ENCODE results near the gene PARD3. TPM values are rescaled to one million over a fixed set of nuclear protein-coding genes. Genes with fewer than 3 reads are reported as not detected.

The PARD3 gene
- total RNA-seq, 1 donor from 2014 or later: 35.4 TPM

DNA sequence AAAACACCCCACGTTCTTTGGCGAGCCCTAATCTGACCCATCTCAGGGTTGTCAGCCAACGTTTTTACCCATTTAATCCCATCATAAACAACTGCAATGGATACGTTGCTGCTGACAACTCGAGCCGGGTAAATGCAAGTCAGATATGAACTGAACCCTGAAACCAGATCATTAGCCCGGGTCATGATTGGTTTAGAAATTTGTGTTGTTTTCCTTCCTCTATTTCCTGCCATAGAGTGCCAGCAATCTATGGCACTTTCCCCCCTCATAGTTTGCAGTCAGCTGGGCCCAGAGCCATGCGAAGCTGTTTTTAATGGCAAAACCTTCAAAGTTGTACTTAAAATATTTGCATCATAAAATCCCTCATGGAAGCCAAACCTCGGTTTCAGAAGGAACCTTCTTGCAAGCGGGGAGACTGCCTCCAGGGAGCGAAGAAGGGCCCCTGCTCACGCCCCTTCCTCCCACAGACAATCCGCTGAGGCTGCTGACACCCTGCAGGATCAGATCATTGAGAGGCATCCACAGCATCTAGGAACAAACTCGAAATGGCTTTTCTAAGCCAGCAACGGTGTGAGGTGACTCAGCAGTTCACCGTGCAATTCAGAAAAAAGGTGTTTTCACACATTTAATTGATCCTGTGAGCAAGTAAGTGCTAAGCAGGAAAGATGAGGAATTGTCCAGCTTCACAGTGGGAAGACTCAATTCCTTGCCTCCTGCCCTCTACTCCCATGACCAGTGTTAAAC is 710.1 kb downstream of the PARD3 start:
- Mint-ChIP-seq H3K4me3 (ENCODE audit: unreplicated experiment) (no peak overlapping the region), H3K27ac (ENCODE audit: unreplicated experiment) (no peak overlapping the region), H3K9me3 (ENCODE audit: unreplicated experiment) (no peaks in the 10 kb centered on the region), H3K36me3 (ENCODE audit: low read depth, unreplicated experiment) (no peaks in the 10 kb centered on the region), H3K4me1 (ENCODE audit: low read depth, unreplicated experiment) (no peaks in the 10 kb centered on the region), H3K27me3 (ENCODE audit: low read depth, unreplicated experiment) (no peaks in the 10 kb centered on the region)
- DNase-seq (ENCODE audit: low read depth): no peak
- no peaks in the 10 kb centered on the region for H3K79me2 ChIP-seq (ENCODE audit: insufficient read depth, low read length)
- H3K9ac ChIP-seq (ENCODE audit: low read length): no peak overlapping the region
- H3K27me3 ChIP-seq (ENCODE audit: insufficient read depth, low read length): no peaks in the 10 kb centered on the region
- no peaks in the 10 kb centered on the region for H3K9me3 ChIP-seq (ENCODE audit: insufficient read depth, low read depth, low read length)
- H3K27ac ChIP-seq (ENCODE audit: low read depth, low read length): no peak overlapping the region
- H3K4me3 ChIP-seq (ENCODE audit: insufficient read depth, low read depth, low read length): no peak overlapping the region
- no peak for TF ChIP-seq EZH2 (IDR thresholded peaks at IDR 0.05; ENCODE audit: insufficient read depth, low read length)
- TF ChIP-seq, protein P1, sequence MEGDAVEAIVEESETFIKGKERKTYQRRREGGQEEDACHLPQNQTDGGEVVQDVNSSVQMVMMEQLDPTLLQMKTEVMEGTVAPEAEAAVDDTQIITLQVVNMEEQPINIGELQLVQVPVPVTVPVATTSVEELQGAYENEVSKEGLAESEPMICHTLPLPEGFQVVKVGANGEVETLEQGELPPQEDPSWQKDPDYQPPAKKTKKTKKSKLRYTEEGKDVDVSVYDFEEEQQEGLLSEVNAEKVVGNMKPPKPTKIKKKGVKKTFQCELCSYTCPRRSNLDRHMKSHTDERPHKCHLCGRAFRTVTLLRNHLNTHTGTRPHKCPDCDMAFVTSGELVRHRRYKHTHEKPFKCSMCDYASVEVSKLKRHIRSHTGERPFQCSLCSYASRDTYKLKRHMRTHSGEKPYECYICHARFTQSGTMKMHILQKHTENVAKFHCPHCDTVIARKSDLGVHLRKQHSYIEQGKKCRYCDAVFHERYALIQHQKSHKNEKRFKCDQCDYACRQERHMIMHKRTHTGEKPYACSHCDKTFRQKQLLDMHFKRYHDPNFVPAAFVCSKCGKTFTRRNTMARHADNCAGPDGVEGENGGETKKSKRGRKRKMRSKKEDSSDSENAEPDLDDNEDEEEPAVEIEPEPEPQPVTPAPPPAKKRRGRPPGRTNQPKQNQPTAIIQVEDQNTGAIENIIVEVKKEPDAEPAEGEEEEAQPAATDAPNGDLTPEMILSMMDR (IDR thresholded peaks at IDR 0.05; ENCODE audit: insufficient read depth, low read depth, low read length): no peak
- no peak for FAIRE-seq
- H3K4me2 ChIP-seq (ENCODE audit: low read length): no peak overlapping the region
- no peaks in the 10 kb centered on the region for H4K20me1 ChIP-seq (ENCODE audit: insufficient read depth, low read length)
- H2AFZ ChIP-seq (ENCODE audit: low read depth, low read length): no peak overlapping the region
- H3K36me3 ChIP-seq (ENCODE audit: insufficient read depth, low read length): no peaks in the 10 kb centered on the region
- peaks cover 3% of the 10 kb centered on the region for H3K4me1 ChIP-seq (ENCODE audit: insufficient read depth, low read length)

DNA sequence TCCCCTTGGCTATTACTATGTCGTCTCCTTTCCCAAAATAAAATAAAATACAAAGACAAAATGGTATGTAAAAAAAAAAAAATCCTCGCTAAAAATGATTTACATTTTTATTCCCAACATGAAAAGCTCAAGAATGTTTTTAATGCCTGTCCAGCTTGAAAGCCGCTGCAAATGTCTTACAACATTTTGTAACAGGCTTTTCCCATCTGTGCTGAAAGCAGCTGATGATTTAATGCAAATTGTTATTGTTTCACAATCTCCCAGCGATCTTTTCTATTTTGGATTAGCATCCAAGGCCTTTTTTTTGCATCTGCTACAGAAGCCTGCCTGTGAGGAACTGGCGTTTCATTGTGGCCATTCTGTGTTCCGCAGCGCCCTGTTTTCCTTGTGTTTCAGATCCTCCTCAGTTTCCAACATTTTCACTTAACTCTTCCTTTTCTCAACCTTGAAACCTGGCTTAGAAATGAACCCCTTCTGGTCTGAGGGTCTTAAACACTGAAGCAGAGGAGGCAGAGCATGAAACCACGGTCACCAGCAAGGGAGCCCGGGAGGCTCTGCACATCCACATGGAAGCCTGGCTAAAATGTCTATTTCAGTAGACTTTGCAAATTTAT is 712.1 kb downstream of the PARD3 start:
- Histone ChIP-seq H3K9ac (ENCODE audit: low read length) (no peak overlapping the region), H3K9me3 (ENCODE audit: insufficient read depth, low read depth, low read length) (no peaks in the 10 kb centered on the region), H3K4me1 (ENCODE audit: insufficient read depth, low read length) (no peaks in the 10 kb centered on the region), H3K79me2 (ENCODE audit: insufficient read depth, low read length) (no peaks in the 10 kb centered on the region), H3K4me3 (ENCODE audit: insufficient read depth, low read depth, low read length) (no peak overlapping the region), H3K4me2 (ENCODE audit: low read length) (no peak overlapping the region), H3K27me3 (ENCODE audit: insufficient read depth, low read length) (no peaks in the 10 kb centered on the region), H3K36me3 (ENCODE audit: insufficient read depth, low read length) (no peaks in the 10 kb centered on the region), H2AFZ (ENCODE audit: low read depth, low read length) (no peak overlapping the region), H3K27ac (ENCODE audit: low read depth, low read length) (no peak overlapping the region), H4K20me1 (ENCODE audit: insufficient read depth, low read length) (no peaks in the 10 kb centered on the region)
- FAIRE-seq: no peak
- Mint-ChIP-seq H3K9me3 (ENCODE audit: unreplicated experiment) (peaks cover 9% of the 10 kb centered on the region), H3K27me3 (ENCODE audit: low read depth, unreplicated experiment) (no peaks in the 10 kb centered on the region), H3K4me3 (ENCODE audit: unreplicated experiment) (no peak overlapping the region), H3K4me1 (ENCODE audit: low read depth, unreplicated experiment) (no peaks in the 10 kb centered on the region), H3K27ac (ENCODE audit: unreplicated experiment) (no peak overlapping the region), H3K36me3 (ENCODE audit: low read depth, unreplicated experiment) (no peaks in the 10 kb centered on the region)
- TF ChIP-seq EZH2 (IDR thresholded peaks at IDR 0.05; ENCODE audit: insufficient read depth, low read length): no peak
- TF ChIP-seq, protein P1 (IDR thresholded peaks at IDR 0.05; ENCODE audit: insufficient read depth, low read depth, low read length): no peak
- DNase-seq (ENCODE audit: low read depth): no peak

DNA sequence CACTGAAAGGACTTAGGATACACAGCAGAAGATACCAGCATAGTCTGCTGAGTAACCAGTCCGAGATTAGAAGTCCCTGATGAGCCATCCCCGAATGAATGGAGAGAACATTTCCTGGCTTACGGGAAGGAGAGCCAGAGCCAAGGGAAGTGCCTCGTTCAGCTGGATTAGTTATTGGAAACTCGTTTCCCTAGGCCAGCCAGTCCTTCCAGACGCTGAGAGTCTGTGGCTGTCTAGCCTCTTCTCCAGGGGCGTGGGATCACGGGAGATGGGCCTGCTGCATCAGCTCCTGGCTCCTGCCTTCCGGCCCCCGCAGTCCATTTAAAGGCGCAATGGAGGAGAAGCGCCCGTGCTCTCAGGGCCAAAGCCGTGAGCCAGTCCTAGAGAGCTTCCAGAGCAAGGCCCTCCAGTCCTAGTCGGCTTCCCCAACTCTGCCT is 712.8 kb downstream of the PARD3 start:
- H3K36me3 Mint-ChIP-seq (ENCODE audit: low read depth, unreplicated experiment): no peaks in the 10 kb centered on the region
- no peak for TF ChIP-seq EZH2 (IDR thresholded peaks at IDR 0.05; ENCODE audit: insufficient read depth, low read length)
- TF ChIP-seq, protein P1 (IDR thresholded peaks at IDR 0.05; ENCODE audit: insufficient read depth, low read depth, low read length): no peak
- H3K9me3 Mint-ChIP-seq (ENCODE audit: unreplicated experiment): peaks cover 9% of the 10 kb centered on the region
- Histone ChIP-seq H4K20me1 (ENCODE audit: insufficient read depth, low read length) (no peaks in the 10 kb centered on the region), H3K9me3 (ENCODE audit: insufficient read depth, low read depth, low read length) (no peaks in the 10 kb centered on the region), H3K79me2 (ENCODE audit: insufficient read depth, low read length) (no peaks in the 10 kb centered on the region), H3K4me2 (ENCODE audit: low read length) (no peak overlapping the region), H3K27me3 (ENCODE audit: insufficient read depth, low read length) (no peaks in the 10 kb centered on the region), H3K36me3 (ENCODE audit: insufficient read depth, low read length) (no peaks in the 10 kb centered on the region), H3K27ac (ENCODE audit: low read depth, low read length) (no peak overlapping the region), H3K4me1 (ENCODE audit: insufficient read depth, low read length) (no peaks in the 10 kb centered on the region), H3K4me3 (ENCODE audit: insufficient read depth, low read depth, low read length) (no peak overlapping the region), H3K9ac (ENCODE audit: low read length) (no peak overlapping the region), H2AFZ (ENCODE audit: low read depth, low read length) (peak overlapping the region; percentile 32)
- DNase-seq (ENCODE audit: low read depth) (peak; percentile 41), FAIRE-seq (peak; percentile 64)
- no peaks in the 10 kb centered on the region for H3K4me1 Mint-ChIP-seq (ENCODE audit: low read depth, unreplicated experiment)
- H3K4me3 Mint-ChIP-seq (ENCODE audit: unreplicated experiment): peak overlapping the region; percentile 36
- no peak overlapping the region for H3K27ac Mint-ChIP-seq (ENCODE audit: unreplicated experiment)
- no peaks in the 10 kb centered on the region for H3K27me3 Mint-ChIP-seq (ENCODE audit: low read depth, unreplicated experiment)

Measured in astrocyte (in vitro differentiated cells and primary cell).